Measurements from ENCODE around the gene SLC6A7. TPM values are rescaled to one million over a fixed set of nuclear protein-coding genes. Genes with fewer than 3 reads are reported as not detected.

Gene SLC6A7
- total RNA-seq, 4 donors from 2014 or later, result not detected

DNA sequence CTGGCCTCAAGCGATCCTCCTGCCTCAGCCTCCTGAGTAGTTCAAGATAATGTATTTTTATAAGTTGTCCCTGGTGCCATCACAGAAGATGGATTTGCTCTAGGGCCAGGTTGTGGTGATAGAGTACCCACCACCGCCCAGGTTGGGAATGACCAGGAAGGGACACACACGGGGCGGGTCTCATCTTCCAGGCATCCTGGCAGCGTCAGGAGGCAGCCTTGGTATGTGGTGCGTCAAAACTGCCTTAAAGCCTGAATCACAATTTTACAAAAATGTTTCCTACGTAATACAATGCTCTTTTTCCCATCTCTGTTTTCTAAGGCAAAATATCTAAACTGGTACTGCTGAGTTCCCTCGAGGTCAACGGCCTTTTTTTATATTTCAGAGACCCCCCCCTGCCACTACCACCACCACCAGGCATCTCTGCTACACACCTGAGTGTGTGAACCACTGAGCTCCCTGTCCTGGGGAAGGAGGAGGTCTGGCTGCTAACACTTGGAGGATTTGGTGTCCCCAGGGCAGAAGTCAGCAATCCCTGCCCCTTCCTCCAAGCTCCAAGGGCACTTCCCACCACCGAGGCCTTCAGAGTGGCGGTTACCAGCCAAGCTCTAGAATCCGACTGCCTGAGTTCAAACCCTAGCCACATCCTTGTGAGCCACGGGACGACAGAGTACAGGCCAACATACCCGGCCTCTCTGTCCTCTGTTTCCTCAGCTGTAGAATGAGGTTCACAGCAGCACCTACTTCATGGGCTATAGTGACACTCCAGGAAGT, 47.3 kb downstream of the SLC6A7 start:
- intact Hi-C loops (cut with DNase I), result no loop called here
- WGBS, result 88% methylated on average over 11 of the region's 15 CpGs
- Histone ChIP-seq H3K4me1 (no peaks in the 10 kb centered on the region), H3K4me3 (no peak overlapping the region), H3K9me3 (no peaks in the 10 kb centered on the region), H3K27me3 (no peaks in the 10 kb centered on the region), H3K36me3 (peaks cover 0 to 11% (median 5%) of the 10 kb centered on the region in 4 donors), H3K27ac (replicated peaks in 1 of 4) (no peak overlapping the region)
- no peak for DNase-seq (ENCODE audit: extremely low spot score)
- TF ChIP-seq EP300 (IDR thresholded peaks at IDR 0.05), result no peak
- TF ChIP-seq POLR2A (IDR thresholded peaks at IDR 0.05; ENCODE audit: low read depth), result no peak
- TF ChIP-seq, protein P1, sequence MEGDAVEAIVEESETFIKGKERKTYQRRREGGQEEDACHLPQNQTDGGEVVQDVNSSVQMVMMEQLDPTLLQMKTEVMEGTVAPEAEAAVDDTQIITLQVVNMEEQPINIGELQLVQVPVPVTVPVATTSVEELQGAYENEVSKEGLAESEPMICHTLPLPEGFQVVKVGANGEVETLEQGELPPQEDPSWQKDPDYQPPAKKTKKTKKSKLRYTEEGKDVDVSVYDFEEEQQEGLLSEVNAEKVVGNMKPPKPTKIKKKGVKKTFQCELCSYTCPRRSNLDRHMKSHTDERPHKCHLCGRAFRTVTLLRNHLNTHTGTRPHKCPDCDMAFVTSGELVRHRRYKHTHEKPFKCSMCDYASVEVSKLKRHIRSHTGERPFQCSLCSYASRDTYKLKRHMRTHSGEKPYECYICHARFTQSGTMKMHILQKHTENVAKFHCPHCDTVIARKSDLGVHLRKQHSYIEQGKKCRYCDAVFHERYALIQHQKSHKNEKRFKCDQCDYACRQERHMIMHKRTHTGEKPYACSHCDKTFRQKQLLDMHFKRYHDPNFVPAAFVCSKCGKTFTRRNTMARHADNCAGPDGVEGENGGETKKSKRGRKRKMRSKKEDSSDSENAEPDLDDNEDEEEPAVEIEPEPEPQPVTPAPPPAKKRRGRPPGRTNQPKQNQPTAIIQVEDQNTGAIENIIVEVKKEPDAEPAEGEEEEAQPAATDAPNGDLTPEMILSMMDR (IDR thresholded peaks at IDR 0.05), result no peak
- TF ChIP-seq POLR2AphosphoS5 (IDR thresholded peaks at IDR 0.05), result no peak

DNA sequence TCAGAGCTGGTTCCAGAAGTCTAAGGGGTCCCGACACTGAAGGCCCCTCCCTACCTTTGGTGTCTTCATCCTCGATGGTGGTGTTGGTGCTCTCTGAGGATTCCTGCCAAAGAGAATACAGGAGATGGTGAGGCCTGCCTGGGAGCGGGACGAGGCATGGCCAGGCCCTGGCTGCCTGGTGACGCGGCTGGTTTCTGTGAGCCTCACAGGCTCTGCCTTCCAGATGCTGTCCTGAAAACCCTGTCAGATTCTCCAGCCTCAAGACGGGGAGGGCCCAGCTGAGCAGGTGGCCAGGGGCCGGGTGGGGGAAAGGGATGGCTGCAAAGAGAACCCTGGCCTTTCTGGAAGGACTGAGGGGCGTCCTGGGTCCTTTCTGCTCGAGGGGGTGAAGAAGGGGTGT, 48.8 kb downstream of the SLC6A7 start:
- H3K9me3 ChIP-seq, result no peaks in the 10 kb centered on the region
- no peak overlapping the region for H3K4me3 ChIP-seq
- TF ChIP-seq EP300 (IDR thresholded peaks at IDR 0.05) (no peak), POLR2A (IDR thresholded peaks at IDR 0.05; ENCODE audit: low read depth) (no peak), POLR2AphosphoS5 (IDR thresholded peaks at IDR 0.05) (no peak)
- TF ChIP-seq, protein P1 (IDR thresholded peaks at IDR 0.05), result no peak
- H3K27me3 ChIP-seq, result no peaks in the 10 kb centered on the region
- peaks cover 0 to 13% (median 5%) of the 10 kb centered on the region in 4 donors for H3K36me3 ChIP-seq
- H3K27ac ChIP-seq (replicated peaks in 1 of 4), result no peak overlapping the region
- no peak for DNase-seq (ENCODE audit: extremely low spot score)
- intact Hi-C loops (cut with DNase I), result no loop called here
- 91% methylated on average over 10 of the region's 10 CpGs for WGBS
- H3K4me1 ChIP-seq, result peaks cover 0 to 1% (median 0%) of the 10 kb centered on the region in 4 donors

DNA sequence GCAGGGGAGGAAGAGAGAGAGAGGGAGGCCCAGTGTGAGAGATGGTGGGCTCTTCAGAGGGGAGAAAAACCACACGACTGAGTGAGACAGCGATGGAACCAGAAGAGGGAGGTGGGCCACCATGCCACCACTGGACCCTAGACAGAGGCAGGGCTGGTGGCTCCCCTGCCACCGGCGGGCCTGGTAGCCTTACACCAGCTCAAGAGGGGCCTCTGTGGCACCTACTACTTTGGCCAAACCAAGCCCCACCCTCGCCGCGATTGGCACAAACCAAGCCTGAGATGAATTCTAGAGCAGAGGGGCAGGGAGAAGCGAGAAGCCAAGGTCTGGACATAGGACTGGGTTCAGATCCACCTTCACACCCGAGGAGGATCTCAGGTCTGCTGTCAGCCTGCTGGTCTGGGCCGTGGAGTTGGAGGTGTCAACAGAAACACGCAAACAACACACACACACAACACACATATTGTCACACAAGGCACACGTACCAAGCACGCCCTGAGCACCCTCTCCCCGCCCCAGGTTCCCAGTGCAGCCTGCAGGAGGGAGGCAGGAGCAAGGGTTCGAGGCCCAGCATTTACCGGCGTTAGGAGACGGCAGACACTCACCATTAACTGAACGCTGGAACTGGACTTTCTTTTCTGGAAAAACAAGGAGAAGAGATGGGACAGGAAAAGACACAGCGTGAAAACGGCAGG, 49.4 kb downstream of the SLC6A7 start:
- no peaks in the 10 kb centered on the region for H3K27me3 ChIP-seq
- no peak for DNase-seq (ENCODE audit: extremely low spot score)
- peaks cover 0 to 7% (median 2%) of the 10 kb centered on the region in 4 donors for H3K4me1 ChIP-seq
- 90% methylated on average over 15 of the region's 21 CpGs for WGBS
- H3K9me3 ChIP-seq, result no peaks in the 10 kb centered on the region
- intact Hi-C loops (cut with DNase I), result no loop called here
- no peak overlapping the region for H3K27ac ChIP-seq (replicated peaks in 1 of 4)
- TF ChIP-seq POLR2AphosphoS5 (IDR thresholded peaks at IDR 0.05), result no peak
- TF ChIP-seq, protein P1 (IDR thresholded peaks at IDR 0.05), result no peak
- no peak for TF ChIP-seq EP300 (IDR thresholded peaks at IDR 0.05)
- no peak for TF ChIP-seq POLR2A (IDR thresholded peaks at IDR 0.05; ENCODE audit: low read depth)
- peaks cover 0 to 13% (median 4%) of the 10 kb centered on the region in 4 donors for H3K36me3 ChIP-seq
- H3K4me3 ChIP-seq, result no peak overlapping the region

DNA sequence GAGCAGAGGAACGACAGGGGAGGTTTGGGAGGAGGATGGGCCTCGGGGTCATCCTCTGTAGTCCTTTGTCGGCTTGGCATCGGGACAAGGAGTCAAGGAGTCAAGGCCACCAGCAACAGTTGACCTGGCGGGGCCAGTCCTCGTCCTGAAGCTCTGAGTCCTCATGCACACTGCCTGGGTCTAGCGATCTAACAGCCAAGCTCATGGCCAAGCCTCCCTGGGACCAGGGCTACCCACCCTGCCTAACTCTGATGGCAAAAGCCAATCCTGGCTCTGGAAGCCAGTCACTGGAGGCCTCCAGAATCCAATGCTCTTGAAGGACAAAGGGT, 49.9 kb downstream of the SLC6A7 start:
- intact Hi-C loops (cut with DNase I), result loop anchor here (10.0 kb wide), 1 partner anchor 115 kb away; the partner anchor contains the start of gene TCOF1
- no peaks in the 10 kb centered on the region for H3K9me3 ChIP-seq
- TF ChIP-seq POLR2A (IDR thresholded peaks at IDR 0.05; ENCODE audit: low read depth) (no peak), EP300 (IDR thresholded peaks at IDR 0.05) (no peak), POLR2AphosphoS5 (IDR thresholded peaks at IDR 0.05) (no peak)
- TF ChIP-seq, protein P1 (IDR thresholded peaks at IDR 0.05), result no peak
- DNase-seq (ENCODE audit: extremely low spot score), result no peak
- peaks cover 2 to 12% (median 8%) of the 10 kb centered on the region in 4 donors for H3K4me1 ChIP-seq
- WGBS, result 95% methylated on average over 7 of the region's 7 CpGs
- no peak overlapping the region for H3K4me3 ChIP-seq
- peaks cover 0 to 13% (median 4%) of the 10 kb centered on the region in 4 donors for H3K36me3 ChIP-seq
- no peaks in the 10 kb centered on the region for H3K27me3 ChIP-seq
- no peak overlapping the region for H3K27ac ChIP-seq (replicated peaks in 1 of 4)
